ENCODE results near the gene NTSR1.
A peak's percentile ranks its signal among the peaks of the same experiment; 100 is the strongest.

Gene NTSR1

GRCh38 chr20:62773845-62774714 is 65.4 kb downstream of the NTSR1 start:
- no peak for DNase-seq

GRCh38 chr20:62774762-62775161 is 66.1 kb downstream of the NTSR1 start:
- DNase-seq: no peak

- DNase-seq: no peak
Measured at GRCh38 chr20:62775206-62775605, 66.6 kb downstream of the NTSR1 start.

GRCh38 chr20:62776035-62776691 is 67.5 kb downstream of the NTSR1 start:
- no peak for DNase-seq

GRCh38 chr20:62776692-62777527 is 68.3 kb downstream of the NTSR1 start:
- peak in 1 of 2 experiments; percentile 72 for DNase-seq

- DNase-seq: no peak
Measured at GRCh38 chr20:62777528-62777830, 68.8 kb downstream of the NTSR1 start.

- DNase-seq: no peak
Measured at GRCh38 chr20:62778058-62778457, 69.4 kb downstream of the NTSR1 start.

- no peak for DNase-seq
Measured at GRCh38 chr20:62778601-62779416, 70.2 kb downstream of the NTSR1 start.

GRCh38 chr20:62779417-62779685 is 70.7 kb downstream of the NTSR1 start:
- DNase-seq: no peak

- no peak for DNase-seq
Measured at GRCh38 chr20:62780204-62780603, 71.6 kb downstream of the NTSR1 start.

GRCh38 chr20:62780696-62781095 is 72.1 kb downstream of the NTSR1 start:
- no peak for DNase-seq

GRCh38 chr20:62782149-62782892 is 73.7 kb downstream of the NTSR1 start:
- peak in 1 of 2 experiments; percentile 29 for DNase-seq

- no peak for DNase-seq
Measured at GRCh38 chr20:62782893-62783278, 74.2 kb downstream of the NTSR1 start.

- DNase-seq: no peak
Measured at GRCh38 chr20:62784497-62784896, 75.9 kb downstream of the NTSR1 start.

- DNase-seq: no peak
Measured at GRCh38 chr20:62785393-62785792, 76.8 kb downstream of the NTSR1 start.

GRCh38 chr20:62786157-62786556 is 77.5 kb downstream of the NTSR1 start:
- no peak for DNase-seq

GRCh38 chr20:62787321-62787720 is 78.7 kb downstream of the NTSR1 start:
- DNase-seq: no peak

GRCh38 chr20:62787866-62788265 is 79.2 kb downstream of the NTSR1 start:
- no peak for DNase-seq

GRCh38 chr20:62788607-62789006 is 80.0 kb downstream of the NTSR1 start:
- DNase-seq: no peak

- no peak for DNase-seq
Measured at GRCh38 chr20:62790075-62790474, 81.4 kb downstream of the NTSR1 start.

GRCh38 chr20:62791301-62792181 is 82.9 kb downstream of the NTSR1 start:
- peak; percentile 90 to 97 for DNase-seq

Measured in NCI-H526 (cell line).